Subcutaneous adipose tissue (tissue), 4 donors: ENCODE data around the gene CHMP6. TPM values are rescaled to one million over a fixed set of nuclear protein-coding genes. Genes with fewer than 3 reads are reported as not detected.

Source experiments
- total RNA-seq, 4 donors: library from RNA; depleted of rRNA; stranded (reverse); fragments of >200 nt; gene quantifications; one replicate each; pipeline ENCODE4 v1.1.0, GENCODE V29; 2016
- TF ChIP-seq, protein P1 (sequence below): fragments of 450-650 bp; IDR thresholded peaks from one replicate; pipeline ENCODE4 v1.5.1; 2016; ENCODE audit warnings: low read depth, mild to moderate bottlenecking, control low read depth, antibody characterized with exemption, moderate library complexity

The CHMP6 gene
- total RNA-seq, 4 donors from 2014 or later, result 18.2 to 36.9 (median 20.0) TPM

DNA sequence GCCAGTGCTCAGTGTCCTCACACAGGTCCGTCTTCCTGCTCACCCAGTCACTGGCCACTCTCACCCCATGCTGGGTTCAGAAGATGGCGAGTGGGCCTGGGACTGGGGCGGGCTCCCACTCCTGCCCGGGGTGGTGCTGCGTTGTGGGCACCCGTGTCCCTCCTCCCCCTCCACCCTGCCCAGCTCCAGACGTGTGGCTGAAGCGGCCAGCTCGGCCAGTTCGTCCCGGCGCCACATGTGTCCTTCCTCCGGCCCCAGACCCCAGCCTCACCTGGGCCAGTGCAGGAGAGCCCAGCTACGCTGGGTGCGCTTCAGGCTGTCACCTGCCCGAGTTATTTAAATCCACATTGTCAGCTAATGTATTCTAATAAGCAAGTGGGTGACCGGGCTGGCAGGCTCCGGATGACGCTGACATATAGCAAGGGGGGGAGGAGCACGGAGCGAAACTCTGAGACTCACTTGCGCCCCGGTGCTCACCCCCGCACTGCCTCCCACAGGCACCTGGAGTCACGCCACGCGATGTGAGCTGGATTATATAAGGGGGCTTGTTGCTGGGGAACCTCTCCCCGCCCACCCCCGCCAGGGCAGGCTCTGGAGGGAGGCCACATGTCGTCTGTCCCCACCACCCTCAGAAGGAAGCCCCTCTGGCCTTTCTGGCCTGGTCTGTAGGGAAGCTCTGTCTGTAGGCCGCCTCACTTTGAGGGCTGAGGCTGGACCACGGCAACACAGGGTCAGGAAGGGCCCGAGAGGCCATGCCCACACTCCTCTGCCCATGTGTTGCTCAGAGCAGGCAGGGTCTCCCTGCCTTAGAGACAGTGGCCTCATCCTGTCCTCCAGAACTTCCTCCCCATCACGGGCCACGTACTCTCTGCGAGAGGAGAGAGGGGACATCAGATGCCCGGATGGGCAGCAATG, 36.2 kb downstream of the CHMP6 start:
- TF ChIP-seq, protein P1, sequence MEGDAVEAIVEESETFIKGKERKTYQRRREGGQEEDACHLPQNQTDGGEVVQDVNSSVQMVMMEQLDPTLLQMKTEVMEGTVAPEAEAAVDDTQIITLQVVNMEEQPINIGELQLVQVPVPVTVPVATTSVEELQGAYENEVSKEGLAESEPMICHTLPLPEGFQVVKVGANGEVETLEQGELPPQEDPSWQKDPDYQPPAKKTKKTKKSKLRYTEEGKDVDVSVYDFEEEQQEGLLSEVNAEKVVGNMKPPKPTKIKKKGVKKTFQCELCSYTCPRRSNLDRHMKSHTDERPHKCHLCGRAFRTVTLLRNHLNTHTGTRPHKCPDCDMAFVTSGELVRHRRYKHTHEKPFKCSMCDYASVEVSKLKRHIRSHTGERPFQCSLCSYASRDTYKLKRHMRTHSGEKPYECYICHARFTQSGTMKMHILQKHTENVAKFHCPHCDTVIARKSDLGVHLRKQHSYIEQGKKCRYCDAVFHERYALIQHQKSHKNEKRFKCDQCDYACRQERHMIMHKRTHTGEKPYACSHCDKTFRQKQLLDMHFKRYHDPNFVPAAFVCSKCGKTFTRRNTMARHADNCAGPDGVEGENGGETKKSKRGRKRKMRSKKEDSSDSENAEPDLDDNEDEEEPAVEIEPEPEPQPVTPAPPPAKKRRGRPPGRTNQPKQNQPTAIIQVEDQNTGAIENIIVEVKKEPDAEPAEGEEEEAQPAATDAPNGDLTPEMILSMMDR, result no peak

DNA sequence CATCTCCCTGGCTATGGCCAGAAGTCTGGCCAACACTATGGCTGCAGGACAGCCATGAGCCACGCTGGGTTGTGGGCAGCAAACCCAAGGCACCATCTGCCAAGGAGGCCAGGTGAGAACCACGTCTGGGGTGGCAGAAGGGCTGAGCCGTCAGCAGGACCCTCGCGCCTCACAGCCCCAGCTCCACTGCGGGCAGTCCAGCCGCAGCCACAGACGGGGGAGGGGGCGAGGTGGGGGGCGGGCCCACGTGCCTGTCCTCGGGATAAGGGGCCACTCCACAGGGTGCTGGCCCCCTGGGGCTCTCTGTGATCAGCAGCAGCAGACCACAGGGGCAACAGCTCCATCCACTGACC, 36.8 kb downstream of the CHMP6 start:
- TF ChIP-seq, protein P1, result no peak

DNA sequence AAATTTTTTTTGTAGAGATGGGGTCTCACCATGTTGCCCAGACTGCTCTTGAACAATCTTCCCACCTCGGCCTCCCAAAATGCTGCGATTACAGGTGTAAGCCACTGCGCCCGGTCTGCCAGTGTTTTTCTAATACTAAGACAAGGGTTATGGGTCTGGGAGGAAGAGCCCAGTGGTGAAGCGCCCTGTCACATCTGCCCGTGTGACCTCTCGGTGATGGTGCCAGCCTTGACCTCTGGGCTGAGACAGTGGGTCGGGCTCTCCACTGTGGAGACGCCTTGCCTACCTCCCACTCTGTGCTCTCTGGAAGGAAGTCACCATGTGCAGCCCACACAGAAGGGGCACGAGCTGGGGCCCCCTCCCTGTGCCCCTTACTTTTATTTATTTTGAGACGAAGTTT, 38.2 kb downstream of the CHMP6 start:
- TF ChIP-seq, protein P1, result no peak

DNA sequence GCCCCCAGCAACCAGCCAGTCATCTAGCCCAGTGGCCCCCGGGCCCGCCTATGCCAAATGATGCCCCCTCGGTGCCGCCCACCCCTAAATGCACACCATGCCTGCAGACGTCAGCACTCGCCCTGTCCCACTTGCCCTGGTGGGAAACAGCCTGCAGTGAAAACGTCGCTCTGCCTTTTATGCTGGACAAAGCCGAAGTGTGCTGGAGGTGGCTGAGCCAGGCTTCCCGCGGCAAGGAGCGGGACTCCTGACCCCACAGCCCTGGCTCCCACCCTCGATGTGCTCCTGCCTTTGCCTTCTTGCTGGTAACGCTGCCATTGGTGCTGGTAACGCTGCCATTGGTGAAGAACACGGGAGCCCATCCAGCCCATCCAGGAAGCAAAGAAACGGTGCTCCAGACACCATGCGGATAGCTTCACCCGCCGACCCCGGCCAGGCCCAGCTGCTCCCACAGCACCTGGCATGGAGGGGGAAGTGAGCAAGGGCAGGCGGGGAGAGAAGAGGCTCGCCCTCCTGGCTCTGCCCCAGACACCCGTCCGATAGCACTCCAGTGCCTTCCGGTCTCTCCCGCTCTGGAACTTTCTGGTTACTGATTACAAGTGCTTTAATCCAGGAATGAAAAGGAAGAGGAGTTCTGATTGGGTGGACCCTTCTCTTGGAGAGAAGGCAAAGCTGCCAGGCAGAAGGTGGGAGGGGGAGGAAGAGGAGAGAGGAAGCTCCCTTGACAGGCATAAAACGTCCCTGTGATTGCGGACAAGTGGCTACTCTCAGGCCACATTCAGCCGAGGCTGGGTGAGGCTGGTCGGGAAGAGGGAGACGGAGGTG, 39.3 kb downstream of the CHMP6 start:
- TF ChIP-seq, protein P1, result no peak

DNA sequence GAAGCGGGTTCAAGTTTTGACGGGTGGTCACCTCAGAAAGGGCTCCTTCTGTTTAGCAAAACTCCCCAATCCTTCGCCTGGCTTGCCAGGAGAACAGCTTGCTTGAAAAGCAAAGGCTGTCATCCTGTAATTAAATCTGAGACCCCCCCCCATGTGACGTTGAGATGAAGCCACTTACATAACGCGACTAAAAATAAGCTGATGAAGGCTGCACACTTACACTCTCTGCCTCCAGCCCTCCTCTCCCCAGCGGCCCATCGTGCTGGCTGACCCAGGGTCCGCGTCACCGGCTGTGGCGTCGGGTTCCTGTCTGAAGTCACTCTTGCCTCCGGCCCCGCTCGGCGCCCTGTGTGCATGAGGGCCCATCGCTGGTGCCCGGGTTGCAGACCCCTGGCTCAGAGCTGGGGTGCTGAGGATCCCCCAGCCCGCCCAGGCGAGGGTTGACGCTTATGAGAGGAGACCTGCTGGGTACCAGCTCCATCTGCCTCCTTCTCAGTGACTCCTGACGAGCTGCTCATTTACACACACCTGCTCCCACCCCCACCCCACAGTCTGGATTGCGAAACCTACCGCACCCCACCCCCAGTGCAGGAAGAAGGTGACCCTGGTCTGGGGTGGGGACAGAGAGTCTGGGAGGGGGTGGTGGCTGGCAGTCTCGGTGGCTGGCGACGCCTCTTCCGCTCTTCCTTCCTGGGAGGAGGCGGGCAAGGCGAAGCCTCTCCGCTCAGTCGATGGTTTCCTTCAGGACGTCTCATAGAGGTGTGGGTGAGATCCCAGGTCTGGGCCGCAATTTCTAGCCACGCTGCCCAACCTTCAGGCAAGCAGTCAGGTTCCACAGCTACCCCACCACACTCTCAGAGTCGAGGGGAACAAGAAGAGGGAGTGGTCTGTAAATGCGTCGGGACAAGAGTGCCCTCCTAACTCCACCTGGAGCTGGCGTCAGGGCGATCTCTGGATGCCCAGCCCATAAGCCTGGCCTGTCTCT, 40.2 kb downstream of the CHMP6 start:
- TF ChIP-seq, protein P1, result no peak

DNA sequence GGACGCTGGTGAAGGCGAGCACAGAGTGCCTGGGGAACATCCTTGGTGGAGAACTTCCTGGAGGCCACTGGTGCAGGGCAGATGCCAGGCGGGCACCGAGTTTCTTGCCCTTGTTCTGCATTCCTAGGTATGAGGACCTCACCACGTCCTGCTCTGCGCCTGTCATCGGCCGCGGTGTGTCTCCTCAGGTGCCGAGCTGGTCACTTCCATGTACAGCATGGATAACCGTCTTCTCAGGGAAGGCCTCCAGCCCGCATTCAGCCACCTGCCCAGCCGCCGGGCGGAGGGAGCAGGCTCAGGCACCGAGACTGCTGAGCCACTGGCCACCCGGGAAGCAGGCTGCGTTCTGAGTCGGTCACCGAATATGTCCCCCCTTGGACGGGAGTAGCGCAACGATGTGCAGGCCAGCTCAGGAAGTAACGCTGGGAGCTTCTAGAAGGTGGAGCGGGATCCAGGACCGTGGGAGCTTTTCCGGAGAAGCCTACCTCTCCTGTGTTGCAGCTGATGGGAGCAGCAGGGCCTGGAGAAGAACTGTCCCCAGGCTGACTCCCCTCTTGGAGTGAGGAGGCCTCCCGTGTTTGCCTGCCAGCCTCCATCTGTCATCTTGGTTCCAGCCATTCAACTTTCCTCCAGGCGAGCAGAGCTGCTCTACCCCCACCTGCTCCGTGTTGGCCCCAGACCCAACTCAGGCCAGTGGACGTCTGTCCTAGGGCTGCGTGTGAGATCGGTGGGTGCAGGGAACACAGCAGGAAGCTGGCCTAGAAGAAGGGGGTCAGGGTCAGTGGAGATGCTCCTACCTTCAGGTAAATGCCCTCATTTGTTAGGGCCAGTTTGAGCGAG, 41.2 kb downstream of the CHMP6 start:
- TF ChIP-seq, protein P1, result no peak
